Adrenal gland (tissue), 19 donors: ENCODE measurements around the gene ARHGAP36. TPM values are rescaled to one million over a fixed set of nuclear protein-coding genes. Genes with fewer than 3 reads are reported as not detected.

Experiments
- DNase-seq, 7 donors: peaks; one replicate each; pipeline ENCODE4 v3.0.0-alpha.2; 2019 to 2020
- H3K27ac ChIP-seq, 5 donors: fragments of 200-600 bp; sonication (generic) in 4 of 5; 1 replicate in 3 of 5; 2 replicates in 2 of 5; pipeline versions ENCODE4 v1.5.1 to v1.8.0; 2016 to 2020; ENCODE audit warnings: mild to moderate bottlenecking in 1 of 5
- H3K27me3 ChIP-seq: fragments of 200-600 bp; 2 replicates; pipeline ENCODE4 v1.8.0; 2021
- H3K36me3 ChIP-seq, 2 donors: fragments of 200-600 bp; replicated peaks in 1 of 2; 1 replicate in 1 of 2; 2 replicates in 1 of 2; pipeline versions ENCODE4 v1.5.1 to v1.8.0; 2018 to 2022
- H3K4me1 ChIP-seq, 2 donors: fragments of 200-600 bp; replicated peaks in 1 of 2; 1 replicate in 1 of 2; 2 replicates in 1 of 2; pipeline versions ENCODE4 v1.5.1 to v1.8.0; 2018 to 2021
- H3K4me3 ChIP-seq, 4 donors: fragments of 200-600 bp; sonication (generic) in 3 of 4; one replicate each; pipeline ENCODE4 v1.5.1; 2016 to 2018
- H3K9me3 ChIP-seq, 3 donors: fragments of 200-600 bp; sonication (generic) in 1 of 3; replicated peaks in 1 of 3; 1 replicate in 2 of 3; 2 replicates in 1 of 3; pipeline versions ENCODE4 v1.5.1 to v1.8.0; 2016 to 2021
- CTCF ChIP-seq, 6 experiments: fragments of 450-650 bp in 4 of 6; fragments of 200-600 bp in 2 of 6; sonication (generic) in 1 of 6; IDR thresholded peaks; 1 replicate in 5 of 6; 2 replicates in 1 of 6; pipeline versions ENCODE4 v1.5.1 to v1.8.0; 2016 to 2021; ENCODE audit warnings: antibody characterized with exemption in 6 of 6, mild to moderate bottlenecking in 2 of 6, moderate library complexity in 1 of 6
- POLR2A ChIP-seq, 2 donors: fragments of 450-650 bp; IDR thresholded peaks; one replicate each; pipeline ENCODE4 v1.6.1; 2017; ENCODE audit warnings: antibody characterized with exemption in 2 of 2, mild to moderate bottlenecking in 2 of 2, moderate library complexity in 1 of 2
- WGBS, 4 donors: extraction: QIAGEN DNeasy Blood & Tissue Kit in 2 of 4; methylation state at CpG; one replicate each; pipeline versions ENCODE4 v1.1.5 to v1.1.7; 2013 to 2017; 5-methylcytosine and 5-hydroxymethylcytosine counted together
- intact Hi-C, 2 donors: fragments of 100-400 bp; cut with DNase I; formaldehyde crosslinking; loops; one replicate each; pipeline versions ENCODE4 v1.14.1 to v1.15.0; 2022 to 2023
- long read RNA-seq, 10 donors: library from polyadenylated mRNA in 3 of 10; unstranded in 2 of 10; stranded (forward) in 1 of 10; transcript quantifications; one replicate each; pipeline ENCODE4 v2.0.0 and lab custom pipeline, GENCODE V29; 2021 to 2026
- polyA plus RNA-seq, 3 donors: library from polyadenylated mRNA; stranded (reverse); fragments of 200-250 nt in 2 of 3; fragments of 350-450 nt in 1 of 3; fragmentation: Illumina TruSeq in 1 of 3; extraction: RNeasy Lipid Tissue Mini Kit (QIAGEN cat#74804) in 1 of 3; gene quantifications; one replicate each; pipeline ENCODE4 v1.2.3, GENCODE V29; 2013 to 2014
- total RNA-seq, 9 donors: library from RNA; depleted of rRNA in 4 of 9; stranded (reverse); fragments of >200 nt in 4 of 9; fragments of 120-200 nt in 1 of 9; fragmentation: NEBNext Ultra II Directional in 1 of 9; extraction: Animal tissue kit (Norgen Biotek cat#: 25700) in 1 of 9; gene quantifications; one replicate each; pipeline versions ENCODE4 v1.1.0 to v1.2.4, GENCODE V29; 2013 to 2023
- donor health status: healthy with polysubstance abuse.
- donor health status: Bipolar disorder and iron deficiency.
- donor health status: DM: yes; HTN: yes; CAD: no.
- donor health status: DM: no; HTN: no; CAD: no.
- donor health status: DM: no; HTN: no; CAD: no.
- donor health status: DM: yes; HTN: yes; CAD: no.

Gene ARHGAP36
- total RNA-seq, result 100 to 1,000 TPM in 1 of 9 donors, 10 to 100 TPM in 3, 1 to 10 TPM in 1, under 1 TPM in 3, not detected in 1; 0.12 to 317 (median 7.5) TPM
- 10 to 100 TPM; 13.6 to 30.0 (median 17.9) TPM for polyA plus RNA-seq
- long read RNA-seq, donor 1, partial matches to known transcripts, result 204 of 213 reads
- long read RNA-seq, donor 1, other reads (novel, unspliced or antisense), result 5 of 213 reads
- long read RNA-seq, donor 2, transcript ARHGAP36-202 (9 exons, 2,447 nt), result major isoform, 5 of 399 reads
- long read RNA-seq, donor 2, partial matches to known transcripts, result 389 of 399 reads
- long read RNA-seq, donor 2, other reads (novel, unspliced or antisense), result 5 of 399 reads
- long read RNA-seq, donor 3, partial matches to known transcripts, result 299 of 303 reads
- long read RNA-seq, donor 3, other reads (novel, unspliced or antisense), result 0 of 303 reads
- long read RNA-seq, donor 4, result 0 reads
- long read RNA-seq, donor 5, result 0 reads
- long read RNA-seq, donor 6, partial matches to known transcripts, result 38 of 51 reads
- long read RNA-seq, donor 6, other reads (novel, unspliced or antisense), result 12 of 51 reads
- long read RNA-seq, donor 7, partial matches to known transcripts, result 24 of 24 reads
- long read RNA-seq, donor 7, other reads (novel, unspliced or antisense), result 0 of 24 reads
- long read RNA-seq, donor 8, transcript ARHGAP36-202 (9 exons, 2,447 nt), result major isoform, 5 of 268 reads
- long read RNA-seq, donor 8, partial matches to known transcripts, result 263 of 268 reads
- long read RNA-seq, donor 8, other reads (novel, unspliced or antisense), result 0 of 268 reads
- long read RNA-seq, donor 9, partial matches to known transcripts, result 102 of 106 reads
- long read RNA-seq, donor 9, other reads (novel, unspliced or antisense), result 0 of 106 reads
- long read RNA-seq, donor 10, partial matches to known transcripts, result 43 of 45 reads
- long read RNA-seq, donor 10, other reads (novel, unspliced or antisense), result 0 of 45 reads

GRCh38 chrX:131058136-131058868 is at the start of gene ARHGAP36:
ARHGAP36 (plus strand) TSS chrX:131058346; CDS start chrX:131081666, 23,320 bp downstream.
- no peaks in the 10 kb centered on the region for H3K9me3 ChIP-seq
- DNase-seq, result no peak
- no peaks in the 10 kb centered on the region for H3K4me1 ChIP-seq
- H3K4me3 ChIP-seq, result no peak within 1 kb of the TSS
- intact Hi-C loops, result no loop called here
- H3K36me3 ChIP-seq, result no peaks in the 10 kb centered on the region
- H3K27me3 ChIP-seq, result peaks cover 24% of the 10 kb centered on the region
- H3K27ac ChIP-seq, result no peak within 1 kb of the TSS
- 0 to 37% (median 21%) methylated on average over 2 to 62 of the region's 62 CpGs for WGBS, 4 donors
- TF ChIP-seq POLR2A (IDR thresholded peaks at IDR 0.05), result no peak
- TF ChIP-seq CTCF (IDR thresholded peaks at IDR 0.05), result no peak

- Histone ChIP-seq H3K4me1 (no peaks in the 10 kb centered on the region), H3K9me3 (no peaks in the 10 kb centered on the region), H3K4me3 (no peak overlapping the region), H3K27me3 (peaks cover 12% of the 10 kb centered on the region), H3K27ac (no peak overlapping the region), H3K36me3 (no peaks in the 10 kb centered on the region)
- no peak for DNase-seq
- intact Hi-C loops, result no loop called here
- TF ChIP-seq CTCF (IDR thresholded peaks at IDR 0.05), result no peak
- no peak for TF ChIP-seq POLR2A (IDR thresholded peaks at IDR 0.05)
- 60 to 72% (median 64%) methylated on average over 2 of the region's 2 CpGs for WGBS, 4 donors
Measured at GRCh38 chrX:131010186-131010585, 48.0 kb upstream of the ARHGAP36 start.

GRCh38 chrX:131025336-131025735 is 32.8 kb upstream of the ARHGAP36 start:
- WGBS, 4 donors, result 49 to 57% (median 53%) methylated on average over 3 of the region's 3 CpGs
- Histone ChIP-seq H3K27ac (no peak overlapping the region), H3K36me3 (no peaks in the 10 kb centered on the region), H3K27me3 (peaks cover 13% of the 10 kb centered on the region), H3K9me3 (no peaks in the 10 kb centered on the region), H3K4me1 (no peaks in the 10 kb centered on the region), H3K4me3 (no peak overlapping the region)
- intact Hi-C loops, result no loop called here
- no peak for TF ChIP-seq CTCF (IDR thresholded peaks at IDR 0.05)
- no peak for TF ChIP-seq POLR2A (IDR thresholded peaks at IDR 0.05)
- peak in 2 of 7 donors; percentile 2 to 16 for DNase-seq
